ENCODE data around the gene ADAMTS10.

GRCh38 chr19:8630796-8631424, 20.4 kb upstream of the ADAMTS10 start:
- TF ChIP-seq CTCF (IDR thresholded peaks at IDR 0.05; ENCODE audit: low read depth, low read length, missing input control) (no peak), JUND (IDR thresholded peaks at IDR 0.05) (no peak), MAX (IDR thresholded peaks at IDR 0.05) (no peak), TAF1 (conservative IDR thresholded peaks at IDR 0.05) (no peak), RAD21 (IDR thresholded peaks at IDR 0.05) (no peak), REST (IDR thresholded peaks at IDR 0.05) (no peak), ATF3 (IDR thresholded peaks at IDR 0.05) (no peak), GABPA (IDR thresholded peaks at IDR 0.05 in 1 of 2, conservative IDR thresholded peaks at IDR 0.05 in 1 of 2) (no peak), SP1 (IDR thresholded peaks at IDR 0.05) (no peak), FOXA1 (IDR thresholded peaks at IDR 0.05) (no peak), YY1 (IDR thresholded peaks at IDR 0.05) (no peak)

Measured in liver (tissue), 3 donors.